HFF-Myc (cell line): Measurements from ENCODE around the gene DHFR2.

Experiments
- DNase-seq: peaks from one replicate; pipeline ENCODE4 v3.0.0-alpha.2; 2011; ENCODE audit warnings: low read depth; ENCODE audit errors: extremely low read depth
- H3K4me3 ChIP-seq: replicated peaks from 2 replicates; pipeline ENCODE4 v1.5.1; 2011; ENCODE audit warnings: low read depth, mild to moderate bottlenecking, control low read depth, low read length
- TF ChIP-seq, protein P1 (sequence below): IDR thresholded peaks from 2 replicates; pipeline ENCODE4 v1.5.1; 2012; ENCODE audit warnings: mild to moderate bottlenecking, low read depth, low read length, control low read depth; ENCODE audit errors: missing control alignments

Gene DHFR2

DNA sequence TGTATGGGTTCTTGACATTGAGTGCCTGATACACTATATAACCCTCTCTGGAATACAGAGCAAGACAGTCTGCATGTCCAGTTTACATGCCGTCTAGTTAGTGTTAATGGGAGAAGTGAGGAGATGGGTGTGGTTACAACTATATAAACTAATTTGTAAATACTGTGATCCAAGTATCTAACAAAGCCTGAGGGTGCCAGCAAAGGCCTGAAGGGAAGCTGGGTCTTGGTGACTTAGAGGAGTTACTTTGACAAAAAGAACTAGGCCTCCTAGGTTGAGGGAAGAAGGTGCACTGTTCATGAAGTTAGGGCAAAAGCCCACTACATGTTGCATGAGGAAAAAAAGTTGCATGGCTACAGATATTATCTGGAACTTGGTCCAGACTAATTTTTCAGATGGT is 2.4 kb upstream of the DHFR2 start:
- DNase-seq, result no peak
- TF ChIP-seq, protein P1, sequence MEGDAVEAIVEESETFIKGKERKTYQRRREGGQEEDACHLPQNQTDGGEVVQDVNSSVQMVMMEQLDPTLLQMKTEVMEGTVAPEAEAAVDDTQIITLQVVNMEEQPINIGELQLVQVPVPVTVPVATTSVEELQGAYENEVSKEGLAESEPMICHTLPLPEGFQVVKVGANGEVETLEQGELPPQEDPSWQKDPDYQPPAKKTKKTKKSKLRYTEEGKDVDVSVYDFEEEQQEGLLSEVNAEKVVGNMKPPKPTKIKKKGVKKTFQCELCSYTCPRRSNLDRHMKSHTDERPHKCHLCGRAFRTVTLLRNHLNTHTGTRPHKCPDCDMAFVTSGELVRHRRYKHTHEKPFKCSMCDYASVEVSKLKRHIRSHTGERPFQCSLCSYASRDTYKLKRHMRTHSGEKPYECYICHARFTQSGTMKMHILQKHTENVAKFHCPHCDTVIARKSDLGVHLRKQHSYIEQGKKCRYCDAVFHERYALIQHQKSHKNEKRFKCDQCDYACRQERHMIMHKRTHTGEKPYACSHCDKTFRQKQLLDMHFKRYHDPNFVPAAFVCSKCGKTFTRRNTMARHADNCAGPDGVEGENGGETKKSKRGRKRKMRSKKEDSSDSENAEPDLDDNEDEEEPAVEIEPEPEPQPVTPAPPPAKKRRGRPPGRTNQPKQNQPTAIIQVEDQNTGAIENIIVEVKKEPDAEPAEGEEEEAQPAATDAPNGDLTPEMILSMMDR, result no peak
- no peak overlapping the region for H3K4me3 ChIP-seq

DNA sequence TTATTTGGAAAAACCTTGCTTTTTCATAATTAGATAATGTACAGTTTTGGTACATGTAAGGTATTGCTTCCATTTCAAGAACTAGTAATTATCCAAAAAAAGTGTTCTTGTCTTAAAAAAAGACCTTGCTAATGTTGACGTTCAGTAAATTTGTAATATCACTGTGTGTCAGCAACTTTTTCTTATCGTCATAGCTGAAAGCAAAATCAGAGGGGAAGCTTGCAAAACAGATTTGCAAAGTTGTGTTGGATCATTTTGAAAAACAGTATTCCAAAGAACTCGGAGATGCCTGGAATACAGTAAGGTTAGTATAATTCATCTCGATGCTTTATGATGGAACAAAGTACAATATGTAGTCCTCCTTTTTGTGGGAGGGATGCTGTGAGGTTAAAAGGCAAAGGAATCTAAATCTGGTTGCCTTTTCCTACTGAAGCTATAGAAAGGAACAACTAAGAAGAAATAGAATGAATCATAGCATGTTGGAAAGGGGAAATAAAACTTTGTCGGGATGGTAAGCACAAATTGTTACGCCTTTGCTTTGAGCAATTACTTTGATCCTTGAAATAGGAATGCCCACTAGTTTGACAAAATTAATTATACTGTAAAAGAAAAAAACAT is 1.6 kb upstream of the DHFR2 start:
- H3K4me3 ChIP-seq, result peak overlapping the region; percentile 62
- TF ChIP-seq, protein P1, result no peak
- DNase-seq, result no peak

DNA sequence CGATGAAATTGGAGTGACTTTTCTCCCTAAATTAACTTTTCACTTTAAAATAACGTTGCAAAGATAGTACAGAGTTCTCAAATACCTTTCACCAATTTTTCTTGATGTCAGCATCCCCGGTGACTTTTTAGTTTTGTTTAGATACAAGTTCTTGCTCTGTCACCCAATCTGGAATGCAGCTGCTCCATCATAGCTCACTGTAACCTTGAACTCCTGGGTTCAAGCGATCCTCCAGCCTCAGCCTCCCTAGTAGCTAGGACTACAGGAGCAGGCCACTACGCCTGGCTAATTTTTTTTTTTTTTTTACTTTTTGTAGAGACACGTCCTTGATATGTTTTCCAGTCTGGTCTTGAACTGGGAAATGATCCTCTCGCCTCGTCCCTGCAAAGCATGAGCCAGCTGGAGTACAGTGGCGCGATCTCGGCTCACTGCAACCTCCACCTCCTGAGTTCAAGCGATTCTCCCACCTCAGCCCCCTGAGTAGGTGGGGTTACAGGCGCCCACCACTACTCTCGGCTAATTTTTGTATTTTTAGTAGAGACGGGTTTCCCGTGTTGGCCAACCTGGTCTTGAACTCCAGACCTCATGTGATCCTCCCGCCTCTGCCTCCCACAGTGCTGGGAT is 892 bp upstream of the DHFR2 start:
- TF ChIP-seq, protein P1, result no peak

DNA sequence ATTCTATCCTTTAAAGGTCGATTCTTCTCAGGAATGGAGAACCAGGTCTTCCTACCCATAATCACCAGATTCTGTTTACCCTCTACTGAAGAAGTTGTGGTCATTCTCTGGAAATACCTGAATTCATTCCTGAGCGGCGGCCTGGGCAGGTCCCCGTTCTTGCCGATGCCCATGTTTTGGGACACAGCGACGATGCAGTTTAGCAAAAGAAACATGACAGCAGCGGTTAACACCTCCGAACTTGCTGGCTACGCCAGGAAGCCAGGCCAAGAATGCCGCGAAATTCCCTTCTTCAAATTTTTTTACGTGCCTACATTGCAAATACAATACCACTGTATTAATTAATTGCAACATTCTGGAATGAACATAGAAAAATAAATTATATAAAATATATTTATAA is 1.4 kb downstream of the DHFR2 start:
- no peak for DNase-seq
- no peak overlapping the region for H3K4me3 ChIP-seq
- TF ChIP-seq, protein P1, result no peak

More for the DNA sequence above, 892 bp upstream of the DHFR2 start:
- DNase-seq, result no peak
- peak overlapping the region; percentile 62 for H3K4me3 ChIP-seq

DNA sequence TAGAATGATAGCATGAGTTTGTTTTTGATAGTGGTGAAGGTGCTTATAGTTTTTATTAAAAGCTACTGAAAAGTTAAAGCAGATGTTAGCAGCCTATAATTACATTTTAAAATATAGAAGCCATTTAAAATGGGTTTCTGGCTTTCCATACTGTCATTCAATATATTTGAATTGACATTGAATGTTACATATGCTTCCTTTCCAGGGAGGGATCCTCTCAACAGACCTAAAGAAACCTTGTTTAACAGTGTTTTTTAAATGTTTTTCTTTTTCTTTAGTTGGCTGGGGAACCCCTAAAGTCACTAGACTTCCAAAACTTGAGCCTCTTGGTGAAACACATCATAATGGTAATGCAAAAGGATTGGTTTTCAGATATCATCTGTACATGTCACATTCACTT is 12.2 kb downstream of the DHFR2 start:
- no peak overlapping the region for H3K4me3 ChIP-seq
- TF ChIP-seq, protein P1, result no peak
- DNase-seq, result no peak

DNA sequence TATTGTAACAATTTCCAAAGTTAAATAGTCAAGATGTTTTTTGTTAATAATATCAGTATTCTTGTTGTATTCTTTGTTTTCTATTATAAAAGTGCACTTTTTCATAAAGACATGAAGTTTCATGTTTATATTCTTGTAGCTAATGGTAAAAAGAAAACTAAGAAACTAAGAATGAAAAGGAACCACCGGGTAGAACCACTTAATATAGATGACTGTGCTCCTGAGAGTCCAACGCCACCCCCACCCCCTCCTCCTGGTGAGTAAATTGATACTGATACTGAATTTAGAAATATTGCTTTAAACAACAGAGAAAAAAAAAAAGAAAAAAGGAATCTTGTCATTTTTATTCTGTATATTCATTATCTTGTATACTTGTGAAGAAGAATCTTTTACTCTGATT is 13.4 kb downstream of the DHFR2 start:
- H3K4me3 ChIP-seq, result no peak overlapping the region
- TF ChIP-seq, protein P1, result no peak
- DNase-seq, result no peak
